Thyroid gland (tissue), 4 donors: Measurements from ENCODE around the gene SUGCT.

Experiments used
- CTCF ChIP-seq, 6 experiments: fragments of 200-600 bp in 3 of 6; fragments of 450-650 bp in 3 of 6; sonication (generic) in 3 of 6; IDR thresholded peaks; one replicate each; pipeline ENCODE4 v1.5.1; 2016 to 2019; ENCODE audit warnings: antibody characterized with exemption in 6 of 6, mild to moderate bottlenecking in 2 of 6, inconsistent platforms in 1 of 6, moderate library complexity in 1 of 6
- POLR2A ChIP-seq, 2 donors: fragments of 450-650 bp; IDR thresholded peaks; one replicate each; pipeline ENCODE4 v1.6.1; 2017; ENCODE audit warnings: antibody characterized with exemption in 2 of 2, mild to moderate bottlenecking in 2 of 2, moderate library complexity in 1 of 2

DNA sequence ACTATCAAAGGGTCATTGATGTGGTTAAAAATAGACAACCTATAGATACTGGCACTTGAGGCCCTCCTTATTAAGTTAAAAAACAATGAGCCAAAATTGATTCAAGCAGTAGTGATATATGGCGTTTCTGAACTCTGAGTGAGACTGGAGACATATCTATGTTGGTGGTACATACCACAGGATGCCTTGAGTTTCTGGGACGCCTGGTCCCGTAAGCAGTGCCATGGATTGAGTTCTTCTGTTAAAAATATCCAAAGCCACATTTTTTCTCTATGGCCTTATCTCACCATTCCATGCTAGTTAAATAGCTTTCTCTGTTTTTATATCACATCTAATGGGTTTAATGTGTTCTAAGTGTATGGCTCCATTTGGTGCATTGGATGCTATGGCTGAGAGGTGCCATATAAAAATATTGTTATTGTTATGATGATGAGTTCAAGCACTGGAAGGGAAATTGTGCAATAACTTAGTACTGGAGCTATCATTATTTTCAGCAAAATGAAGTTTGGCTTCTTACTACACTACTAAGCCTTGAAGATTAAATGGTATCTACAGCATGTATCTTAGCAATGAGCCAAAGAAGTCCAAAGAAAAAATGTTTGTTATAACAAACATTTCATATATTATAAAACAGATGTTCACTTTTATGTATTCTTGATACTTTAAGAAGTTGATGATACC is 713.9 kb downstream of the SUGCT start:
- TF ChIP-seq POLR2A (IDR thresholded peaks at IDR 0.05): no peak
- no peak for TF ChIP-seq CTCF (IDR thresholded peaks at IDR 0.05)
